Skeletal muscle tissue (tissue), 4 donors: Measurements from ENCODE around the gene OCA2. TPM values are rescaled to one million over a fixed set of nuclear protein-coding genes. Genes with fewer than 3 reads are reported as not detected.

Experiments used
- H3K27ac ChIP-seq: one replicate; pipeline ENCODE4 v1.7.0; 2013; ENCODE audit warnings: mild to moderate bottlenecking, low read depth, low read length, inconsistent platforms
- H3K27me3 ChIP-seq, 3 donors: one replicate each; pipeline ENCODE4 v1.7.0; 2013; ENCODE audit warnings: low read length in 3 of 3; ENCODE audit not compliant: control insufficient read depth in 3 of 3, insufficient read depth in 3 of 3
- H3K36me3 ChIP-seq, 3 donors: one replicate each; pipeline ENCODE4 v1.7.0; 2013; ENCODE audit warnings: low read length in 3 of 3; ENCODE audit not compliant: control insufficient read depth in 3 of 3, insufficient read depth in 3 of 3
- H3K4me1 ChIP-seq, 3 donors: one replicate each; pipeline ENCODE4 v1.7.0; 2013; ENCODE audit warnings: low read length in 3 of 3, mild to moderate bottlenecking in 3 of 3; ENCODE audit not compliant: control insufficient read depth in 3 of 3, insufficient read depth in 3 of 3
- H3K4me3 ChIP-seq, 3 donors: one replicate each; pipeline ENCODE4 v1.7.0; 2013; ENCODE audit warnings: low read length in 3 of 3
- H3K9ac ChIP-seq, 3 donors: one replicate each; pipeline ENCODE4 v1.7.0; 2013; ENCODE audit warnings: low read length in 3 of 3, mild to moderate bottlenecking in 3 of 3, moderate library complexity in 2 of 3, low read depth in 1 of 3
- H3K9me3 ChIP-seq, 3 donors: one replicate each; pipeline ENCODE4 v1.7.0; 2013; ENCODE audit warnings: low read length in 3 of 3; ENCODE audit not compliant: control insufficient read depth in 3 of 3
- total RNA-seq: library from RNA; depleted of rRNA; stranded (reverse); fragments of >200 nt; gene quantifications from one replicate; pipeline ENCODE4 v1.2.3, GENCODE V29; 2014
- donor health status: Osteomylitis.

The OCA2 gene
- total RNA-seq, 1 donor from 2014 or later: 5.7 TPM

- Histone ChIP-seq H3K27me3 (no peaks in the 10 kb centered on the region), H3K9me3 (peaks cover 0 to 3% (median 0%) of the 10 kb centered on the region in 3 donors), H3K4me3 (no peak overlapping the region), H3K27ac (no peak overlapping the region), H3K36me3 (no peaks in the 10 kb centered on the region), H3K4me1 (no peaks in the 10 kb centered on the region), H3K9ac (no peak overlapping the region)
Measured at GRCh38 chr15:28066231-28066630, 32.9 kb downstream of the OCA2 start.

GRCh38 chr15:28060005-28060404, 39.1 kb downstream of the OCA2 start:
- H3K4me1 ChIP-seq: no peaks in the 10 kb centered on the region
- H3K4me3 ChIP-seq: no peak overlapping the region
- peaks cover 0 to 3% (median 0%) of the 10 kb centered on the region in 3 donors for H3K9me3 ChIP-seq
- no peaks in the 10 kb centered on the region for H3K36me3 ChIP-seq
- H3K27ac ChIP-seq: no peak overlapping the region
- no peak overlapping the region for H3K9ac ChIP-seq
- H3K27me3 ChIP-seq: no peaks in the 10 kb centered on the region

- no peak overlapping the region for H3K27ac ChIP-seq
- no peaks in the 10 kb centered on the region for H3K36me3 ChIP-seq
- no peak overlapping the region for H3K9ac ChIP-seq
- H3K4me3 ChIP-seq: no peak overlapping the region
- H3K9me3 ChIP-seq: peaks cover 0 to 3% (median 0%) of the 10 kb centered on the region in 3 donors
- H3K27me3 ChIP-seq: no peaks in the 10 kb centered on the region
- peaks cover 0 to under 1% (median 0%) of the 10 kb centered on the region in 3 donors for H3K4me1 ChIP-seq
Measured at GRCh38 chr15:28058082-28058481, 41.0 kb downstream of the OCA2 start.

- Histone ChIP-seq H3K36me3 (no peaks in the 10 kb centered on the region), H3K4me1 (peaks cover 0 to 9% (median 5%) of the 10 kb centered on the region in 3 donors), H3K27ac (peak overlapping the region; percentile 51), H3K9me3 (no peaks in the 10 kb centered on the region), H3K9ac (peak overlapping the region in 1 of 3 donors; percentile 51), H3K4me3 (peak overlapping the region in 1 of 3 donors; percentile 12), H3K27me3 (no peaks in the 10 kb centered on the region)
Measured at GRCh38 chr15:28051955-28052633, 47.0 kb downstream of the OCA2 start.

- H3K9ac ChIP-seq: no peak overlapping the region
- H3K4me3 ChIP-seq: no peak overlapping the region
- H3K27ac ChIP-seq: no peak overlapping the region
- no peaks in the 10 kb centered on the region for H3K36me3 ChIP-seq
- H3K27me3 ChIP-seq: no peaks in the 10 kb centered on the region
- H3K9me3 ChIP-seq: no peaks in the 10 kb centered on the region
- peaks cover 0 to 9% (median 5%) of the 10 kb centered on the region in 3 donors for H3K4me1 ChIP-seq
Measured at GRCh38 chr15:28049581-28049980, 49.5 kb downstream of the OCA2 start.

- Histone ChIP-seq H3K36me3 (no peaks in the 10 kb centered on the region), H3K9ac (no peak overlapping the region), H3K27me3 (no peaks in the 10 kb centered on the region)
Measured at GRCh38 chr15:28047277-28047676, 51.8 kb downstream of the OCA2 start.

GRCh38 chr15:28044121-28044672, 54.9 kb downstream of the OCA2 start:
- Histone ChIP-seq H3K4me1 (no peaks in the 10 kb centered on the region), H3K27ac (no peak overlapping the region)

More at GRCh38 chr15:28047277-28047676, 51.8 kb downstream of the OCA2 start:
- Histone ChIP-seq H3K4me3 (no peak overlapping the region), H3K27ac (no peak overlapping the region), H3K4me1 (peaks cover 0 to 6% (median 5%) of the 10 kb centered on the region in 3 donors), H3K9me3 (no peaks in the 10 kb centered on the region)

GRCh38 chr15:28043691-28044091, 55.4 kb downstream of the OCA2 start:
- no peak overlapping the region for H3K27ac ChIP-seq
- H3K9me3 ChIP-seq: no peaks in the 10 kb centered on the region
- H3K27me3 ChIP-seq: no peaks in the 10 kb centered on the region
- H3K4me1 ChIP-seq: no peaks in the 10 kb centered on the region
- no peak overlapping the region for H3K4me3 ChIP-seq
- H3K36me3 ChIP-seq: no peaks in the 10 kb centered on the region
- H3K9ac ChIP-seq: no peak overlapping the region

More at GRCh38 chr15:28044121-28044672, 54.9 kb downstream of the OCA2 start:
- Histone ChIP-seq H3K36me3 (no peaks in the 10 kb centered on the region), H3K4me3 (no peak overlapping the region), H3K27me3 (no peaks in the 10 kb centered on the region), H3K9me3 (no peaks in the 10 kb centered on the region), H3K9ac (no peak overlapping the region)

GRCh38 chr15:28037969-28038590, 61.0 kb downstream of the OCA2 start:
- H3K9me3 ChIP-seq: no peaks in the 10 kb centered on the region
- no peaks in the 10 kb centered on the region for H3K36me3 ChIP-seq
- peak overlapping the region in 1 of 3 donors; percentile 20 for H3K9ac ChIP-seq
- no peak overlapping the region for H3K27ac ChIP-seq
- H3K4me1 ChIP-seq: no peaks in the 10 kb centered on the region
- H3K4me3 ChIP-seq: no peak overlapping the region
- peaks cover 0 to 3% (median 0%) of the 10 kb centered on the region in 3 donors for H3K27me3 ChIP-seq

GRCh38 chr15:28033443-28033842, 65.7 kb downstream of the OCA2 start:
- Histone ChIP-seq H3K9me3 (no peaks in the 10 kb centered on the region), H3K4me1 (no peaks in the 10 kb centered on the region), H3K36me3 (no peaks in the 10 kb centered on the region), H3K27ac (no peak overlapping the region), H3K27me3 (peaks cover 0 to 3% (median 0%) of the 10 kb centered on the region in 3 donors), H3K4me3 (no peak overlapping the region), H3K9ac (no peak overlapping the region)
